ENCODE data around the gene BEST2.
A peak's percentile ranks its signal among the peaks of the same experiment; 100 is the strongest.
"Not testable (repeated sequence)": the region's sequence is repeated elsewhere in the genome, so short reads cannot be mapped to it uniquely, and the experiment has no call there.

Gene BEST2

DNA sequence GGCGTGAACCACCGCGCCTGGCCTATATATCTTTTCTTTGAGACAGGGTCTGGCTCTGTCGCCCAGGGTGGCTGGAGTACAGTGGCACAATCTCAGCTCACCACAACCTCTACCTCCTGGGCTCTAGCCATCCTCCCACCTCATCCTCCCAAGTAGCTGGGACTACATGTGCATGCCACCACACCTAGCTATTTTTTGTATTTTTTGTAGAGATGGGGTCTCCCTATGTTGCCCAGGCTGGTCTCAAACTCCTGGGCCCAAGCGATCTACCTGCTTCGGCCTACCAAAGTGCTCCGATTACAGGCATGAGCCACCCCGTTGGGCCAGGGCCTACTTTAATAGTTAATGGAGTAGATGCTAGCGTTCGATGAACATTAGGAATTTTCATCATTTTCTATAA is 31.3 kb upstream of the BEST2 start:
- Histone ChIP-seq H3K9ac (ENCODE audit: low read depth, low read length) (no peak overlapping the region), H3K27ac (ENCODE audit: low read depth, low read length) (no peak overlapping the region), H3K4me3 (ENCODE audit: low read depth, low read length) (peak overlapping the region; percentile 95), H3K27me3 (ENCODE audit: control insufficient read depth, insufficient read depth, low read length) (no peaks in the 10 kb centered on the region), H3K9me3 (ENCODE audit: control insufficient read depth, insufficient read depth, low read length) (no peaks in the 10 kb centered on the region), H3K36me3 (ENCODE audit: control insufficient read depth, insufficient read depth, low read length) (peaks cover 43% of the 10 kb centered on the region), H3K4me1 (ENCODE audit: control insufficient read depth, insufficient read depth, low read length) (no peaks in the 10 kb centered on the region)

DNA sequence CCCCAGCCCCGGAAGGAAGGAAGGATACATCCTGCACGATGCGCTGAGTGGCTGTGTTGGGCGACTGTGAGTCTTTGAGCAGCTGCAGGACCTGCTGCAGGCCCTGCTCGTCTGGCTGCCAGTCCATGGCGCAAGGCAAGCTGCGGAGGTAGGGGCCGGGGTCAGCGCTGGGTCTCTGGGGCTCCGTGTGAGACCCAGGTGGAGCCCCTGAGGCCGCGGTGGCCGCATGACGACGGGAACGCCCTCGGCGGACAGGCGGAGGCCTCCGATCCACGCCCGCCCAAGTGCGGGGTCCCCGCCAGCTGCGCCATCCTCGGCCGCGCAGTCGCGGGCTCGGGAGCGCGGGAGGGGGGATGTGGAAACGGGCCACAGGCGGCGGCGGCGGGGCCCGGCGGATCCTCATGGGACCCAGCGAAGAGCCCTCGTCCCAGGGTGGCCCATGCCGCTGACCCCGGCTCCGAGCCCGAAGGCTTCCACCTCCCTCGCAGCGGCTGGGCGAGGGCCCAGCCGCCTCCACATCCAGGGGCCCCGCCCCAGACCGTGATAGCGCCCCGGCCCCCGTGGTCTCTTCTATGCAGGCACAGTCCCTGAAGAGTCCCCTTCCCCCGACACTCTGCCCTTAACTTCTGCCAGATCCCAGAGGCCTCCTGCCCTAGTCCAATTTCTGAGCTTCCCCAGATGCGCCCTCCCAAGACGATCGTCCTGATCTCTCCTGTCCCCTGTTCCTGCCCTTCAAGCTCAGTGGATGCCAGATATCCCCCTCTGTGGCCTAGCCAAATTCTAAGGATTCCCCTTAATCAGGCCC is 30.5 kb upstream of the BEST2 start:
- Histone ChIP-seq H3K9me3 (ENCODE audit: control insufficient read depth, insufficient read depth, low read length) (no peaks in the 10 kb centered on the region), H3K9ac (ENCODE audit: low read depth, low read length) (peak overlapping the region; percentile 39), H3K36me3 (ENCODE audit: control insufficient read depth, insufficient read depth, low read length) (peaks cover 35% of the 10 kb centered on the region), H3K27me3 (ENCODE audit: control insufficient read depth, insufficient read depth, low read length) (no peaks in the 10 kb centered on the region), H3K4me3 (ENCODE audit: low read depth, low read length) (peak overlapping the region; percentile 95), H3K27ac (ENCODE audit: low read depth, low read length) (peak overlapping the region; percentile 97), H3K4me1 (ENCODE audit: control insufficient read depth, insufficient read depth, low read length) (no peaks in the 10 kb centered on the region)

DNA sequence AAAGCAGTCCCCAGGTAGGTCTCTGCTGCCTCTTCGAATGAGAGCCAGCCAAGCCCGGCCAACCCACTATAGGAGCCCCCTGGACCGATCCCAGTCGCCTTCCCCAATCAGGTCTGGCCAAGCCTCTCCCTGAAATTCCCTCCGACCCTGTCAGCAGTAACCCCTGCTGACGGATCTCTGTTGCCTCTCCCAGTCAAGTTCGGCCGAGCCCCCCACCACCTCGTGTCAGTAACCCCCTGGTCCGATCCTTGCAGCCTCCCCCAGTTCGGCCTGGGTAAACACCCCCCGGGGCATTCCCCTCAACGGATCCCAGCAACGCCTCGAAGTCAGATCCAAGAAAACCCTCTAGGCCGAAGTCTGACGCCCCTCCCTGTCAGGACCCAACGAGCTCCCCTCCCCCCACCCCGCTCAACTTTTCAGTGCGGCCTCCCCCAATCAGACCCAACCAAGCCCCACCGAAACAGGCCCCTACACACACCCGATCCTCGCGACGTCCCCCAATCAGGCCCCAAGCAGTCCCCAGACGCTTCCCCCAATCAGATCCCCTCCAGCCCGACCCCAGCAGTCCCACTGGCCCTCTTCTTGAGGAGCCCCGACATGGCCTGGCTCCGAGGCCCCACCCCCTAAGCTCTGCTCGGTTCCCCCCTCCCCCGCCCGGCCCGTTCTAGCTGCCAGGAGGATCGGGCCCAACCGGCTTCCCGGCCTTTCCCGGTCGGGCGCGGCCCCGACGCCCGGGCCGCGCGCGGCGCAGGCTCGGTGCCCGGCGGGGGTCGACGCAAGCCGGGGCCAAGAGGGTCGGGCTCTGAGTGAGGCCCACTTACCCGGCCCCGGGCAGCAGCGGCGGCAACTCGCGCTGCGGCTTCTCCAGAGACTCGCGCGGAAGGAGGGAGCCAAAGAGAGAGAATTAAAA is 29.7 kb upstream of the BEST2 start:
- Histone ChIP-seq H3K4me1 (ENCODE audit: control insufficient read depth, insufficient read depth, low read length) (peaks cover 2% of the 10 kb centered on the region; the same call in 1 of the 2 replicates), H3K9ac (ENCODE audit: low read depth, low read length) (peak overlapping the region; percentile 69), H3K9me3 (ENCODE audit: control insufficient read depth, insufficient read depth, low read length) (no peaks in the 10 kb centered on the region), H3K27ac (ENCODE audit: low read depth, low read length) (peak overlapping the region; percentile 97), H3K4me3 (ENCODE audit: low read depth, low read length) (peak overlapping the region; percentile 95), H3K27me3 (ENCODE audit: control insufficient read depth, insufficient read depth, low read length) (no peaks in the 10 kb centered on the region), H3K36me3 (ENCODE audit: control insufficient read depth, insufficient read depth, low read length) (peaks cover 28% of the 10 kb centered on the region)

DNA sequence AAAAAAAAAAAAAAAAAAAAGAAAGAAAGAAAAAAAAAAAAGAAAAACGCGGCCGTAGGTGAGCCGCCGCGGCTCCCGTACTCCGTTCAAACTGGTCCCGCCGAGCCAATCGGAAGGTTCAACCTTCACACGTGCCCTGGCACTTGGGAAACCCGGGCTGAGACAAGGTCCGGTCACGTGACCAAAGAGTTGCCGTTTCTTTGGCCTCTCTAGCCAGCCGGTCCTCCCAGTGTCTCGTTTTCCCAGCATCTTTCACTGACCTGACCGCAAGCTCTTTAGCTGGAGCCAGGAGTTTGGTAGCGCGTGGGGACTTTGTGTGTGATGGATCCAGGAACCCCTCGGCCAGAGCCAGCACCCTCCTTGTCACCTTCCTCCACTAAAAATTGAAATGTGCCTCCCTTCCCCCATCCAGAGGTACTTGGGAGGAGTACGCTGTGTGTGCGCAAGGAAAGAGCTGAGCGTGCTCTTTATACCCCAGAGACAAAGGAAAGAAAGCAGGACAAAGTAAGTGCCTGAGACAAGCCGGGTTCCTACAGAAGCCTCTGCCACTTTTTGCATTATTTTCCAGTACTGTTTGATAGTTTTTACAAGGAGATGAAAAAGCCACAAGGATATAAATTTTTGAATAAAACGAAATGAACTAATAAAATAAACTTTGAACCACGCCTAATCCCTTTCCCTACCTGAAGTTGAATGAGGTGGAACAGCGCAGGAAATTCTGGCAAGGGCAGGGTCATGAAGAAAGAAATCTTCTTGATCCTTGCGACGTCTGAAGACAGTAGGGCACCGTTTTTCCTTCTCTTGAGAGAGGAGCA is 28.8 kb upstream of the BEST2 start:
- Histone ChIP-seq H3K4me3 (ENCODE audit: low read depth, low read length) (peak overlapping the region; percentile 95), H3K4me1 (ENCODE audit: control insufficient read depth, insufficient read depth, low read length) (peaks cover 4% of the 10 kb centered on the region; the same call in 1 of the 2 replicates), H3K27me3 (ENCODE audit: control insufficient read depth, insufficient read depth, low read length) (no peaks in the 10 kb centered on the region), H3K9ac (ENCODE audit: low read depth, low read length) (peak overlapping the region; percentile 69), H3K9me3 (ENCODE audit: control insufficient read depth, insufficient read depth, low read length) (no peaks in the 10 kb centered on the region), H3K36me3 (ENCODE audit: control insufficient read depth, insufficient read depth, low read length) (peaks cover 19% of the 10 kb centered on the region), H3K27ac (ENCODE audit: low read depth, low read length) (peak overlapping the region; percentile 97)

DNA sequence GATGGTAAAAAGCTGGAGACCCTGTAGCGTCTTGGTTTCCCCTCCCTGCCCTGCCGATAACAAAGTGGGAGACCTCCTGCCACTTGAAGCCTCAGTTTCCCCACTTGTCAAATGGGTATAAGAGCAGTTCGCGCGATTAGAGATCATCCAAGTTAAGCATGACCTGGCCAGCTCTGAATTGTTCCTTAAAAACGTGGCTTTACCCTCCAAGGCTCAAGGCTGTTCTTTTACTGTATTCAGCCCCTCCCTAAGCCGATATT is 28.3 kb upstream of the BEST2 start:
- peak overlapping the region; percentile 69 for H3K9ac ChIP-seq (ENCODE audit: low read depth, low read length)
- peak overlapping the region; percentile 95 for H3K4me3 ChIP-seq (ENCODE audit: low read depth, low read length)
- no peaks in the 10 kb centered on the region for H3K9me3 ChIP-seq (ENCODE audit: control insufficient read depth, insufficient read depth, low read length)
- peak overlapping the region; percentile 97 for H3K27ac ChIP-seq (ENCODE audit: low read depth, low read length)
- H3K27me3 ChIP-seq (ENCODE audit: control insufficient read depth, insufficient read depth, low read length) = no peaks in the 10 kb centered on the region
- peaks cover 4% of the 10 kb centered on the region; the same call in 1 of the 2 replicates for H3K4me1 ChIP-seq (ENCODE audit: control insufficient read depth, insufficient read depth, low read length)
- peaks cover 14% of the 10 kb centered on the region for H3K36me3 ChIP-seq (ENCODE audit: control insufficient read depth, insufficient read depth, low read length)

DNA sequence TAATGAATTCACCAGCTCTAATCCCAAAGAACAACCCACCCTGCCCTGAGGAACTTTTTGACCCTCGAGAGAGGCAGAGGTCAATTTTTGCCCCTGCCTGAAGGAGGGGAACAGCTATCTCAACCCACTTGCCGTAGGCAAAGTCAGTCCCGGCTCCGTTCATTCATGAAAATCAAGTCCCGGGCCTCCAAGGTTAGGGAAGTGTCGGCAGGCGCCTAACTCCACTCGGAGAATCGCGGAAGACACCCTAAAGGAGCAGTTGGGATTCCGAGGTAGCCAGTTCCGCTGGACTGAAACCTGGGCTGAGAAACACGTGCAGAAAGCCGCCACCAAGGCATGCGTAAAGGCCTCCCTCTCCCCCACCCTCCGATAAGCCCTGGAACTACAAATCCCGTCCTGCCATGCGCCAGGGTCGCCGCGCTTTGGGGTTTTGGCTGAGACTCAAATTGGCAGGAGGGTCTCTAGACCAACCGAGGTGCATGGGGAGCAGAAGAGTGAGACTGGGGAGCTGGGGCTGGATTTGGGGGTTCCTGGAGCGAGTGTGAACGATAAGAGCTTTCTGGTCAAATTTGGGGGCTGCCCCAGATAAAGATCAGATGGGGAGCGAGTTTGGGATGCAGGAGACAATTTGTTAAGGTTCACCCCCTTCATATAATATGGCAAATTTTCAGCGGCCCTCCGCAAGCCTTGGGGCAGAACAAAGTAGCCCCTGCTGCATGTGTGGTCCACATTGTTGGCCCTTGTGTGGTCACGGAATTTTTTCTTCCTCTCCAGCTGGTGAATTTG is 27.8 kb upstream of the BEST2 start, which contains the start of gene TNPO2:
TSS of gene TNPO2 (minus strand) at position 292 of the 786 bp plus-strand sequence. CDS start 2,955 bp downstream, outside the sequence.
- H3K27ac ChIP-seq (ENCODE audit: low read depth, low read length) = peak within 1 kb of the TSS; percentile 97
- H3K9me3 ChIP-seq (ENCODE audit: control insufficient read depth, insufficient read depth, low read length) = no peaks in the 10 kb centered on the region
- H3K4me1 ChIP-seq (ENCODE audit: control insufficient read depth, insufficient read depth, low read length) = peaks cover 4% of the 10 kb centered on the region; the same call in 1 of the 2 replicates
- no peaks in the 10 kb centered on the region for H3K27me3 ChIP-seq (ENCODE audit: control insufficient read depth, insufficient read depth, low read length)
- H3K36me3 ChIP-seq (ENCODE audit: control insufficient read depth, insufficient read depth, low read length) = peaks cover 11% of the 10 kb centered on the region
- H3K9ac ChIP-seq (ENCODE audit: low read depth, low read length) = peak within 1 kb of the TSS; percentile 69
- H3K4me3 ChIP-seq (ENCODE audit: low read depth, low read length) = peak within 1 kb of the TSS; percentile 95

DNA sequence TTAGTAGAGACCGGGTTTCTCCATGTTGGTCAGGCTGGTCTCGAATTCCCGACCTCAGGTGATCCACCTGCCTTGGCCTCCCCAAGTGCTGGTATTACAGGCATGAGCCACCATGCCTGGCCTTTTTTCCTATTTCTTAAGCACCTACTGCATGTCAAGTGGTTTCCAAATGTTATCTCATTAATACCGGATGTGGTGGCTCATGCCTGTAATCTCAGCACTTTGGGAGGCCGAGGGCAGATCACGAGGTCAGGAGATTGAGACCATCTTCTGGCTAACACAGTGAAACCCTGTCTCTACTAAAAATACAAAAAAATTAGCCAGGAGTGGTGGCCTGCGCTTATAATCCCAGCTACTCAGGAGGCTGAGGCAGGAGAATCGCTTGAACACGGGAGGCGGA is 26.0 kb upstream of the BEST2 start:
- H3K27me3 ChIP-seq (ENCODE audit: control insufficient read depth, insufficient read depth, low read length); H3K9ac ChIP-seq (ENCODE audit: low read depth, low read length); H3K4me3 ChIP-seq (ENCODE audit: low read depth, low read length); H3K9me3 ChIP-seq (ENCODE audit: control insufficient read depth, insufficient read depth, low read length); H3K27ac ChIP-seq (ENCODE audit: low read depth, low read length); H3K4me1 ChIP-seq (ENCODE audit: control insufficient read depth, insufficient read depth, low read length): not testable (repeated sequence)
- peaks cover 19% of the 10 kb centered on the region for H3K36me3 ChIP-seq (ENCODE audit: control insufficient read depth, insufficient read depth, low read length)

DNA sequence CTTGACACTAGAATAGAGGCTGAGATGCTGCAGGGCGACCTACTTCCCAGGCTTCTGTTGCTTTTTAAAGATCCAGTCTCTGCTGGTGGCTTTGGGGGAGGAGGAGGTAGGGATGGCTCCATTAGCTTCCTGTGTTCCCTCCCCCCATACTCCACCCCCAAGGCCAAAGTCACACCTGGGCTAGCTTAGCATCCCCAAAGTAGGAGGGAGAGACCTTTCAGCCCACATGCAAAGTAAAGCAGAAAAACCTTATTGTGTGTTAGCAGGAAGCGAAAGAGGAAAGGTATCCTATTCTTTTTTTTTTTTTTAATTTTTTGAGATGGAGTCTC is 24.6 kb upstream of the BEST2 start:
- Histone ChIP-seq H3K27ac (ENCODE audit: low read depth, low read length) (no peak overlapping the region), H3K4me1 (ENCODE audit: control insufficient read depth, insufficient read depth, low read length) (peaks cover 4% of the 10 kb centered on the region; the same call in 1 of the 2 replicates), H3K27me3 (ENCODE audit: control insufficient read depth, insufficient read depth, low read length) (no peaks in the 10 kb centered on the region), H3K36me3 (ENCODE audit: control insufficient read depth, insufficient read depth, low read length) (peaks cover 30% of the 10 kb centered on the region), H3K9ac (ENCODE audit: low read depth, low read length) (no peak overlapping the region), H3K9me3 (ENCODE audit: control insufficient read depth, insufficient read depth, low read length) (no peaks in the 10 kb centered on the region), H3K4me3 (ENCODE audit: low read depth, low read length) (no peak overlapping the region)

DNA sequence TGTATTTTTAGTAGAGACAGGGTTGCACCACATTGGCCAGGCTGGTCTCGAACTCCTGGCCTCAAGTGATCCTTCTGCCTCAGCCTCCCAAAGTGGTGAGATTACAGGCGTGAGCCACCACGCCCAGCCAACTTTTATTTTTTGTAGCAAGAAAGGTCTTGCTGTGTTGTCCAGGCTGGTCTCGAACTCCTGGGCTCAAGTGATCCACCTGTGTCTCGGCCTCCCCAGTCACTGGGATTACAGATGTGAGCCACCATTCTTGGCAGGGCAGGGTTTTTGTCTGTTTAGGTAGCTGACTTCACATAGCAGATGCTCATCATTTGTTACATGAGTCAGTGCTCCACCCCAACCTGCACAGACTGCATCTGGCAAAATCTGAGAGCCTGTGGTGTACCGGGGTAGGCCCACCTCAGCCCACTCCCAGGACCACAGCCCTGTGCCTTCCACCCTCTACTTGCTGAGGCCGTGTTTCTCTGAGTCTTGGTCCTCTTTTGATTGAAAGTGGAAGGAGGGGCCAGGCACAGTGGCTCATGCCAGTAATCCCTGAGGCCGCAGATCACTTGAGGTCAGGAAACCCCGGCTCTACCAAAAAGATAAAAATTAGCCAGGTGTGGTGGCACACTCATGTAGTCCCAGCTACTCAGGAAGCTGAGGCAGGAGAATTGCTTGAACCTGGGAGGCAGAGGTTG is 23.7 kb upstream of the BEST2 start:
- Histone ChIP-seq H3K9me3 (ENCODE audit: control insufficient read depth, insufficient read depth, low read length) (no peaks in the 10 kb centered on the region), H3K9ac (ENCODE audit: low read depth, low read length) (no peak overlapping the region), H3K27ac (ENCODE audit: low read depth, low read length) (no peak overlapping the region), H3K4me1 (ENCODE audit: control insufficient read depth, insufficient read depth, low read length) (peaks cover 4% of the 10 kb centered on the region; the same call in 1 of the 2 replicates), H3K27me3 (ENCODE audit: control insufficient read depth, insufficient read depth, low read length) (no peaks in the 10 kb centered on the region), H3K36me3 (ENCODE audit: control insufficient read depth, insufficient read depth, low read length) (peaks cover 35% of the 10 kb centered on the region), H3K4me3 (ENCODE audit: low read depth, low read length) (no peak overlapping the region)

DNA sequence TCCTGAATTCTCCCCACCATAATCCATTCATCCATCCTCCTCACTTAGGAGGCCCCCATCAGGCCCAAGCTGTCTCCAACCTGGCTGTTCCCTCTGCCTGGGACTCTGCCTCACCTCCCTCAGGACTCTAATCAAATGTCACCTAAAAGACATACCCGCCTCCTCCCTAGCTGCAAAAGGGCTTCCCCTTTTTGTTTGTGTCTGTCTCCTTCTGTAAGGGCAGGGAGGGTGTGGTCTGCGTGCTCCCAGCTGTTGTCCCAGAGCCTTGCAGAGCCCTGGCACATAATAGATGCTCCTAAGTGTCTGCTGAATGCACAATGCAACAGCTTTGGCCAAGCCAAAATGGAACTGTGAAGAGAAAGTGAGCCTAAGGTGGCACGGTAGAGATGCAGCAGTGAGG is 21.5 kb upstream of the BEST2 start:
- Histone ChIP-seq H3K36me3 (ENCODE audit: control insufficient read depth, insufficient read depth, low read length) (peaks cover 35% of the 10 kb centered on the region), H3K9ac (ENCODE audit: low read depth, low read length) (no peak overlapping the region)

More for the DNA sequence above, 21.5 kb upstream of the BEST2 start:
- no peaks in the 10 kb centered on the region for H3K9me3 ChIP-seq (ENCODE audit: control insufficient read depth, insufficient read depth, low read length)
- H3K4me1 ChIP-seq (ENCODE audit: control insufficient read depth, insufficient read depth, low read length) = peaks cover 8% of the 10 kb centered on the region
- no peak overlapping the region for H3K4me3 ChIP-seq (ENCODE audit: low read depth, low read length)
- no peak overlapping the region for H3K27ac ChIP-seq (ENCODE audit: low read depth, low read length)
- H3K27me3 ChIP-seq (ENCODE audit: control insufficient read depth, insufficient read depth, low read length) = no peaks in the 10 kb centered on the region

Measured in HUES48 (cell line).